Measurements from ENCODE around the gene TBC1D12.
"Not testable (repeated sequence)": the region's sequence is repeated elsewhere in the genome, so short reads cannot be mapped to it uniquely, and the experiment has no call there.

TBC1D12 gene

DNA sequence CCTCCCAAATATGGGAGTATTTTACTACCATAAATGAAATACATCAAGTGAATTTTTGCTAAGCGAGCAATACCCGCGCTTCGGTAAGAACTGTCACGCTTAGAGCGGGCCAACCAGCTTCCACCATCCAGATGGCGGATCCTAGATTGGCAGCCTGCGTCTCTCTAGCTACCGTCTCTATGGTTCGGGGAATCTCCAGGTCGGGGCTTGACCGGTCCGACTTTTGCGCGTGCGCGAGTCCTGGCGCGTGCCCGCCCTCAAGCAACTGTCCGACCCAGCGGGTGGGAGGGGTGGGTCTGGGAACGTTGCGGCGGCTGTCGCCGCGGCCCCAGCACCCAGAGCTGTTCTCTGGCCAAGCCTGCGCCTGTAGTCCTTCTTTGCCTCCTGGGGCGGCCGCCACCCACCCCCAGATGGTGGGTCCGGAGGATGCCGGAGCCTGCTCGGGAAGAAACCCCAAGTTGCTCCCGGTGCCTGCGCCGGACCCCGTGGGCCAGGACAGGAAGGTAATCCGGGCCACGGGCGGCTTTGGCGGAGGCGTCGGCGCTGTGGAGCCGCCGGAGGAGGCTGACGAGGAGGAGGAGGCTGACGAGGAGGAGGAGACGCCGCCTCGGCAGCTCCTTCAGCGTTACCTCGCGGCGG is at the start of gene TBC1D12:
TBC1D12 (plus strand) TSS at position 338 of the 639 bp plus-strand sequence; CDS start at position 411, 73 bp downstream.
- peak; percentile 24 for DNase-seq

- no peak for DNase-seq
These were observed 49.0 kb upstream of the TBC1D12 start for GRCh38 chr10:94353336-94353735.

DNA sequence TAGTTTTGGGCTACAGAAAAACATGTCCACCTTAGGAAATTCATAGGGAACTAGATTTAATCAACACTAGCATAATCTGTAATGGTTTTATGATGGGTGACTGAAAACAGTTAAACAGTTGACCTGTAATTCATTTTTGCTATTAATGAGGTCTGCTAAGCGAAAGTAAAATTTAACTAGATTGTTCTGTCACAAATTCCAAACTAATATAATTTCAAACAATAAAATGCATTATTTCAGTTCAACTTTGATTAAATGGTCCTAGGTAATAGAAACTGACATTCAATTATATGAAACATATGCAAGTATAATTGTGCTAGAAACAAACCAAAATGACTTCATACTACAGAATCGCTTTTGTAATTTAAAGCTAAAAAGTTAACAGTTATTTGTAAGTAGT is 46.5 kb upstream of the TBC1D12 start:
- DNase-seq: no peak

DNA sequence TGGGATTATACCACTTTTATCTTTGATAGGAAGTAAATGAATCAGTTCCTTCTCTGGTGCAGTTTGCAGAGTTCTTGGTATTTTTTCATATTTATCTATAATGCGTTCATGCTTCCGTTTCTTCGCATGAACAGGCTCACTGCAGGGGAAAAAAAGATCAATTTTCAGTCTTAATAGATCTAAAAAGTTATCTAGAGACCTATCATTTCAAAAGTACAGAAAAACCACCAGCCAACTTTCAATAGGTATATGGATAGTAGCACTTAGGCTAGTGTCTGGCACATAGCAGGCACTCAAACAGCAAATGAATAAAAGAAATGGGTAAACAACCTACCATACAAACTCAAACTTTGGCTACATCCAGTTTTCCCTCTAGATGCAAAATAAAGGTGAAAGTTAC is 45.1 kb upstream of the TBC1D12 start:
- DNase-seq: no peak

DNA sequence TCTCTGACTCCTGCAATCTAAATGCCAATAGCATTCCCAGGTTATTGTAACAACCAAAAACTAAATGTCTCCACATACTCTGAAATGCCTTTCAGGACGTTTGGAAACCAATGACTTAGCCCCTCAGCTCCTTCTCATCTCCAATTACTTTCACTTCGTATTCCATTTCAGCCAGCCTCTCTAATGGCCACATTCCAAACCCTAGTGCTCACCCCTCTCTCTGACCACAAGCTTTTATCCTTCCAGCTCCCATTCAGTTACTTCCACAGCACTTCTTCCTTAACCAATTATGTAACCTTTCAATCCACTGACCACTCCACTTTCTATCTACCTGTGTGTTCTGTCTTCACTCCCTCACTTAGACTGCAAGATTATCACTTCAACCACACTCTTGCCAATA is 43.9 kb upstream of the TBC1D12 start:
- DNase-seq: no peak

GRCh38 chr10:94361171-94361794 is 41.1 kb upstream of the TBC1D12 start:
- DNase-seq: no peak

DNA sequence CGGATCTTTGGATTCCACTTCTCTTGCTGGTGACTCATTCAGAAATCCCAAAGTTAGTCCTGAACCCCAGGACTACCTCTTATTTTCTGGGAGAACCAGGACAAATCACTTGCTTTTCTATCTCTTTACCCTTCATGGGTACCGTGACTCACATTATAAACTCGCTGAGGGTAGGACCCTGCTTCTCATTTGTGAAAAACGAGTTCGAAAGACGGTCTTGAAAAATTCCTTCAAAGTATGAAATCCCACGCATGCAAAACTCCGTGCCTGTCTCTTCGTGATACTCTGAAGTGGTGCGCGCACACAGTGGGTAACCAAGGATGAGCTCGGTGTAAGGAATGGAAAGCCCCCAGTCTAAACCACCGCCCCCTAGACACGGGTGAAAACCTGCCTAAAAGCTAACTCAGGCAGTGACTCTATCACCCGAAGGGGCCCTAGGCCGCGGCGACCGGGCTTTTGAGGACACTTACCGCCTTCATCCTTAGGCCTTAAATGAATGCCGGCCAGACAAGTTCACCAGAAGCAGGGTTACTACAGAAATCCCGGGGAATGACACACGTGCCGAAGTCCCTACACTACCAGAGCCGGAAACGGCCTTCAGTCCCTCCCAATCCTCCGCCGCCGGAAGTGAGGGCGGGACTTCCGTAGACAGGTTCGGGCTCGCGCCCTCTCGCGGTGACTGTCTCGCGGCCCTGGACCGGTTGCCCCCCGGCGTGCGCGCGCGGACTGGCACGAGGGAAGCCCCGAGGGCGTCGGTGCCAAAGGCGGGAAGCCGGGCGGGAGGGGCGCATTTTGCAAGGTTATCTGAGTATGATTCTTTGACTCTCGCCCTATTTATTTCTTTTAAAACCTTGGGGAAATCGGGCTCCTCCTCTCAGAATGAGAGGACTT is 39.7 kb upstream of the TBC1D12 start, which contains the start of gene NOC3L:
NOC3L (minus strand) TSS at position 580 of the 891 bp plus-strand sequence; CDS start at position 479, 101 bp downstream.
- DNase-seq: peak; percentile 98

DNA sequence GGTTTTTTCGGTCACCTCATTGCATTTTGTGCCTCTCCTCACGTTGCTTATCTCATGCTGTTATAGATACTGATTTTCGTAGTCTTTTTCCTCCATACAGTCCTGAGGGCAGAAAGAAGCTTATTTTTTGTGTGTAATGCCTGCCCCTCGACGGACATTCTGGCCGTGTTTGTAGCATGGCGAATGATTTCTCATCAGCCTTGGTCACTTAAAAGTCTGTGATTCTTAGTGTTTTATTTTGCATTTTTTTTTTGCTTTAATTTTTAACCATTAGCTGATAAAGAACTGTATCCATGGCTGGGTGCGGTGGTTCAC is 39.1 kb upstream of the TBC1D12 start:
- DNase-seq: no peak

- DNase-seq: no peak
These were observed 37.9 kb upstream of the TBC1D12 start for GRCh38 chr10:94364482-94364881.

GRCh38 chr10:94366382-94366781 is 36.0 kb upstream of the TBC1D12 start:
- no peak for DNase-seq

- DNase-seq: no peak
These were observed 31.8 kb upstream of the TBC1D12 start for GRCh38 chr10:94370501-94370900.

DNA sequence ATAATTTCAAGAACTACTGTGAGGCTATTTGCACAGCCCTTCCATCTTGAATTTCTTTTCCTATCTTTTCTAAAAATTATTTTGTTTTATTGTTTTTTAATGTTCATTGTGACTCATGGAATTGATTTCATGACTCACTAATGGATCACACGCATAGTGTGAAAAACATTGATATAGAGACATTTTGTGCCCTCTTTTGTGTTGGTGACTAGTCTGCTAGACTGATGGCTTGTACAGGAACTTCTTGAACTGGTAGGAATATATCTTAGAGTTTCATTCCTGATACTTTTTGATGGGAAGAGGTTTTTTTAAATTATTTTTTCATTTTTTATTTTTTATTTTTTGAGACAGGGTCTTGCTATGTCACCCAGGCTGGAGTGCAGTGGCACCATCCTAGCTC is 27.0 kb upstream of the TBC1D12 start:
- DNase-seq: no peak

GRCh38 chr10:94376865-94377264 is 25.5 kb upstream of the TBC1D12 start:
- no peak for DNase-seq

- no peak for DNase-seq
These were observed 18.8 kb upstream of the TBC1D12 start for GRCh38 chr10:94383530-94383929.

DNA sequence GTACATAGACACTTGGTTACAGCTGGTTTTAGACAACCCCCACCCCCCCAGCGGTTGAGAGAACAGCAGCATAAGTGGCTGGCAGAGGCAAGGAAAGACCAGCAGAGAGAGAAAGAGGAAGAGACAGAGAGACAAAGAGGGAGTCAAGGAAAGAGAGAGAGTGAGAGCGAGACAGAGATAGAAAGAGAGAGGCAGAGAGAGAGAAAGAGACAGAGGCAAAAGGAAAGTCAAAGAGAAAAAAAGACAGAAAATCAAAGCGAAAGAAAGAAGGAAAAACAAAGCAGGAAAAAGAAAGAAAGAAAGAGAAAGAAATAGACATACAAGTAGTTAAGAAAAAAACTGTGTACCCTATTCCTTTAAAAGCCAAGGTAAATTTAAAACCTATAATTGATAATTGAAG is 16.6 kb upstream of the TBC1D12 start:
- not testable (repeated sequence) for DNase-seq

DNA sequence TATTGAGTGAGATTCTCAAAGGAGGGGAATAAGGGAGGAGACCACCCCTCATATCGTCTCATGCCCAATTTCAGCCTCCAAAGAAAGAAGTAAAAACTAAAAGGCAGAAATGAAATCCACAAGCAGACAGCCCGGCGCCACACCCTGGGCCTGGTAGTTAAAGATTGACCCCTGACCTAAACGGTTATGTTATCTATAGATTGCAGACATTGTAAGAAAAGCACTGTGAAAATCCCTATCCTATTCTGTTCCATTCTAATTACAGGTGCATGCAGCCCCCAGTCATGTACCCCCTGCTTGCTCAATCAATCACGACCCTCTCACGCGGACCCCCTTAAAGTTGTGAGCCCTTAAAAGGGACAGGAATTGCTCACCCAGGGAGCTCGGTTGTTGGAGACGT is 10.2 kb upstream of the TBC1D12 start:
- DNase-seq: not testable (repeated sequence)

GRCh38 chr10:94397549-94398370 is 4.6 kb upstream of the TBC1D12 start:
- DNase-seq: no peak

GRCh38 chr10:94398762-94399161 is 3.6 kb upstream of the TBC1D12 start:
- DNase-seq: no peak

GRCh38 chr10:94402843-94403379 is 570 bp downstream of the TBC1D12 start:
- DNase-seq: peak; percentile 15

GRCh38 chr10:94403380-94404213 is 1.3 kb downstream of the TBC1D12 start:
- no peak for DNase-seq

- no peak for DNase-seq
These were observed 3.1 kb downstream of the TBC1D12 start for GRCh38 chr10:94405406-94405805.

GRCh38 chr10:94407668-94408067 is 5.3 kb downstream of the TBC1D12 start:
- DNase-seq: no peak

All from activated naive CD4-positive, alpha-beta T cell treated with anti-CD3 and anti-CD28 coated beads, Interleukin-2, amount 50 U/mL, for 16 hours (primary cell).